Liver (tissue), 9 donors: Measurements from ENCODE around the gene ZC3H12C. TPM values are rescaled to one million over a fixed set of nuclear protein-coding genes. Genes with fewer than 3 reads are reported as not detected.

Experiments
- DNase-seq: peaks from one replicate; pipeline ENCODE4 v3.0.0-alpha.2; 2017; ENCODE audit warnings: low spot score
- H3K27ac ChIP-seq, 2 donors: one replicate each; pipeline ENCODE4 v1.7.0; 2013; ENCODE audit warnings: inconsistent platforms in 2 of 2, low read length in 2 of 2, control low read depth in 1 of 2, low read depth in 1 of 2, mild to moderate bottlenecking in 1 of 2
- H3K27me3 ChIP-seq, 4 donors: one replicate each; pipeline versions ENCODE4 v1.6.1 to v1.7.0; 2013; ENCODE audit warnings: low read length in 3 of 4, inconsistent platforms in 1 of 4, mild to moderate bottlenecking in 1 of 4, moderate library complexity in 1 of 4; ENCODE audit not compliant: control insufficient read depth in 4 of 4, insufficient read depth in 4 of 4
- H3K36me3 ChIP-seq, 4 donors: one replicate each; pipeline versions ENCODE4 v1.6.1 to v1.7.0; 2013; ENCODE audit warnings: low read length in 3 of 4, mild to moderate bottlenecking in 3 of 4, low read depth in 1 of 4, moderate library complexity in 1 of 4; ENCODE audit not compliant: control insufficient read depth in 4 of 4, insufficient read depth in 3 of 4
- H3K4me1 ChIP-seq, 4 donors: one replicate each; pipeline versions ENCODE4 v1.6.1 to v1.7.0; 2013; ENCODE audit warnings: low read length in 3 of 4, mild to moderate bottlenecking in 3 of 4, moderate library complexity in 1 of 4; ENCODE audit not compliant: control insufficient read depth in 4 of 4, insufficient read depth in 4 of 4
- H3K4me3 ChIP-seq, 3 donors: one replicate each; pipeline versions ENCODE4 v1.6.1 to v1.7.0; 2013; ENCODE audit warnings: low read length in 3 of 3, control low read depth in 1 of 3, low read depth in 1 of 3, mild to moderate bottlenecking in 1 of 3
- H3K9ac ChIP-seq, 2 donors: one replicate each; pipeline ENCODE4 v1.7.0; 2013; ENCODE audit warnings: low read length in 2 of 2, mild to moderate bottlenecking in 2 of 2, moderate library complexity in 2 of 2, control low read depth in 1 of 2, low read depth in 1 of 2
- H3K9me3 ChIP-seq, 4 donors: one replicate each; pipeline versions ENCODE4 v1.6.1 to v1.7.0; 2013; ENCODE audit warnings: low read length in 3 of 4; ENCODE audit not compliant: control insufficient read depth in 4 of 4
- EGR1 ChIP-seq, 2 donors: IDR thresholded peaks; 2 replicates each; pipeline ENCODE4 v1.6.1; 2016 to 2018; ENCODE audit warnings: antibody characterized with exemption in 2 of 2, low read depth in 2 of 2
- FOXA1 ChIP-seq: IDR thresholded peaks from 2 replicates; pipeline ENCODE4 v1.6.1; 2016; ENCODE audit warnings: antibody characterized with exemption
- FOXA2 ChIP-seq: IDR thresholded peaks from 2 replicates; pipeline ENCODE4 v1.6.1; 2016; ENCODE audit warnings: antibody characterized with exemption
- GABPA ChIP-seq, 2 donors: IDR thresholded peaks in 1 of 2; conservative IDR thresholded peaks in 1 of 2; 2 replicates each; pipeline ENCODE4 v1.6.1; 2016; ENCODE audit warnings: antibody characterized with exemption in 2 of 2, mild to moderate bottlenecking in 1 of 2, moderate library complexity in 1 of 2
- HNF4A ChIP-seq, 2 donors: conservative IDR thresholded peaks; 2 replicates each; pipeline ENCODE4 v1.6.1; 2016; ENCODE audit warnings: antibody characterized with exemption in 2 of 2, mild to moderate bottlenecking in 2 of 2
- HNF4G ChIP-seq: IDR thresholded peaks from 2 replicates; pipeline ENCODE4 v1.6.1; 2016; ENCODE audit warnings: antibody characterized with exemption
- JUND ChIP-seq, 2 donors: IDR thresholded peaks; 2 replicates each; pipeline ENCODE4 v1.6.1; 2016; ENCODE audit warnings: antibody characterized with exemption in 2 of 2
- RAD21 ChIP-seq, 2 donors: IDR thresholded peaks; 2 replicates each; pipeline ENCODE4 v1.6.1; 2016; ENCODE audit warnings: antibody characterized with exemption in 2 of 2, mild to moderate bottlenecking in 2 of 2
- RXRA ChIP-seq, 2 donors: IDR thresholded peaks; 2 replicates each; pipeline ENCODE4 v1.6.1; 2017 to 2018; ENCODE audit warnings: antibody characterized with exemption in 2 of 2, mild to moderate bottlenecking in 1 of 2
- TAF1 ChIP-seq: conservative IDR thresholded peaks from 2 replicates; pipeline ENCODE4 v1.6.1; 2016; ENCODE audit warnings: antibody characterized with exemption, mild to moderate bottlenecking
- YY1 ChIP-seq: IDR thresholded peaks from 2 replicates; pipeline ENCODE4 v1.6.1; 2016; ENCODE audit warnings: antibody characterized with exemption, mild to moderate bottlenecking
- WGBS: extraction: QIAGEN DNeasy Blood & Tissue Kit; methylation state at CpG from one replicate; pipeline ENCODE4 v1.1.7; 2013; 5-methylcytosine and 5-hydroxymethylcytosine counted together
- polyA plus RNA-seq, 2 donors: library from polyadenylated mRNA; stranded (reverse) in 1 of 2; unstranded in 1 of 2; fragments of 200-250 nt in 1 of 2; fragments of >200 nt in 1 of 2; fragmentation: Nextera tagmentation in 1 of 2; extraction: Ambion mirVana in 1 of 2; gene quantifications; one replicate each; pipeline versions ENCODE4 v1.2.1 to v1.2.3, GENCODE V29; 2013 to 2015
- total RNA-seq, 2 donors: library from RNA; depleted of rRNA; stranded (reverse); fragments of >200 nt; gene quantifications; one replicate each; pipeline ENCODE4 v1.2.3, GENCODE V29; 2014
- TF ChIP-seq, protein P1 (sequence below): IDR thresholded peaks from 2 replicates; pipeline ENCODE4 v1.6.1; 2016; ENCODE audit warnings: antibody characterized with exemption
- TF ChIP-seq, protein P2 (sequence below): IDR thresholded peaks from 2 replicates; pipeline ENCODE4 v1.6.1; 2016; ENCODE audit warnings: antibody characterized with exemption
- TF ChIP-seq, protein P3 (sequence below): IDR thresholded peaks from 2 replicates; pipeline ENCODE4 v1.6.1; 2016; ENCODE audit warnings: antibody characterized with exemption
- TF ChIP-seq, protein P4 (sequence below): IDR thresholded peaks from 2 replicates; pipeline ENCODE4 v1.6.1; 2016; ENCODE audit warnings: antibody characterized with exemption, mild to moderate bottlenecking
- TF ChIP-seq, protein P5 (sequence below): fragments of 150-350 bp; IDR thresholded peaks from 2 replicates; pipeline ENCODE4 v1.5.1; 2017; ENCODE audit warnings: improper control_type of control experiment, low read depth, low read length; ENCODE audit not compliant: missing input control
- donor health status: healthy.
- donor health status: healthy.
- donor health status: healthy.
- donor health status: healthy.
- donor health status: healthy.

ZC3H12C gene
- total and polyA plus RNA-seq, 4 donors: 0.92 to 9.6 (median 2.3) TPM

DNA sequence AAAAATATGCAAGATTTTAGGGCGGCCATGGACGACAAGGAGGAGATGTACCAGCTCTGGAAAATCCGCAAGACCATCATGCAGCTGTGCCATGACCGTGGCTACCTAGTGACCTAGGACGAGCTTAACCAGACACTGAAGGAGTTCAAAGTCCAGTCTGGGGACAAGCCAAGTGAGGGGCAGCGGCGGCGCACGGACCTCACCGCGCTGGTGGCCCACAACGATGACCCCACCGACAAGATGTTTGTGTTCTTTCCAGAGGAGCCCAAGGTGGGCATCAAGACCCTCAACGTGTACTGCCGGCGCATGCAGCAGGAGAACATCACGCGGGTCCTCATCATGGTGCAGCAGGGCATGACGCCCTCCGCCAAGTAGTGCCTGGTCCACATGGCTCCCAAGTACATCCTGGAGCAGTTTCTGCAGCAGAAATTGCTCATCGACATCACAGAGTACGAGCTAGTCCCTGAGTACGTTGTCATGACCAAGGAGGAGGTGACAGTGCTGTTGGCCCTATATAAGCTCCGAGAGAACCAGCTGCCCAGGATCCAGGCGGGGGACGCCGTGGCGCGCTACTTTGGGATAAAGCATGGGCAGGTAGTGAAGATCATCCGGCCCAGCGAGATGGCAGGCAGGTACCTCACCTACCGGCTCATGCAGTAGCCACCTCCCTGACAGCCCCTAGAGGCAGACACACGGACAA lies 43.5 kb upstream of the ZC3H12C start:
- 95% methylated on average over 33 of the region's 33 CpGs for WGBS
- no peak overlapping the region for H3K4me3 ChIP-seq
- TF ChIP-seq, protein P1, sequence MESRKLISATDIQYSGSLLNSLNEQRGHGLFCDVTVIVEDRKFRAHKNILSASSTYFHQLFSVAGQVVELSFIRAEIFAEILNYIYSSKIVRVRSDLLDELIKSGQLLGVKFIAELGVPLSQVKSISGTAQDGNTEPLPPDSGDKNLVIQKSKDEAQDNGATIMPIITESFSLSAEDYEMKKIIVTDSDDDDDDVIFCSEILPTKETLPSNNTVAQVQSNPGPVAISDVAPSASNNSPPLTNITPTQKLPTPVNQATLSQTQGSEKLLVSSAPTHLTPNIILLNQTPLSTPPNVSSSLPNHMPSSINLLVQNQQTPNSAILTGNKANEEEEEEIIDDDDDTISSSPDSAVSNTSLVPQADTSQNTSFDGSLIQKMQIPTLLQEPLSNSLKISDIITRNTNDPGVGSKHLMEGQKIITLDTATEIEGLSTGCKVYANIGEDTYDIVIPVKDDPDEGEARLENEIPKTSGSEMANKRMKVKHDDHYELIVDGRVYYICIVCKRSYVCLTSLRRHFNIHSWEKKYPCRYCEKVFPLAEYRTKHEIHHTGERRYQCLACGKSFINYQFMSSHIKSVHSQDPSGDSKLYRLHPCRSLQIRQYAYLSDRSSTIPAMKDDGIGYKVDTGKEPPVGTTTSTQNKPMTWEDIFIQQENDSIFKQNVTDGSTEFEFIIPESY: no peak
- TF ChIP-seq FOXA1: no peak
- no peak for TF ChIP-seq JUND (IDR thresholded peaks at IDR 0.05)
- no peak for TF ChIP-seq YY1
- no peak for TF ChIP-seq FOXA2
- TF ChIP-seq, protein P2, sequence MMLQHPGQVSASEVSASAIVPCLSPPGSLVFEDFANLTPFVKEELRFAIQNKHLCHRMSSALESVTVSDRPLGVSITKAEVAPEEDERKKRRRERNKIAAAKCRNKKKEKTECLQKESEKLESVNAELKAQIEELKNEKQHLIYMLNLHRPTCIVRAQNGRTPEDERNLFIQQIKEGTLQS: no peak
- TF ChIP-seq GABPA (IDR thresholded peaks at IDR 0.05 in 1 of 2, conservative IDR thresholded peaks at IDR 0.05 in 1 of 2): no peak
- TF ChIP-seq, protein P3, sequence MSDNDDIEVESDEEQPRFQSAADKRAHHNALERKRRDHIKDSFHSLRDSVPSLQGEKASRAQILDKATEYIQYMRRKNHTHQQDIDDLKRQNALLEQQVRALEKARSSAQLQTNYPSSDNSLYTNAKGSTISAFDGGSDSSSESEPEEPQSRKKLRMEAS: no peak
- TF ChIP-seq RAD21 (IDR thresholded peaks at IDR 0.05): no peak
- TF ChIP-seq TAF1: no peak
- no peak for TF ChIP-seq HNF4G
- TF ChIP-seq EGR1 (IDR thresholded peaks at IDR 0.05; ENCODE audit: low read depth in 2 of 2): no peak
- TF ChIP-seq HNF4A (conservative IDR thresholded peaks at IDR 0.05): no peak
- H3K36me3 ChIP-seq: no peaks in the 10 kb centered on the region
- DNase-seq: no peak
- H3K27me3 ChIP-seq: no peaks in the 10 kb centered on the region
- no peak overlapping the region for H3K27ac ChIP-seq
- H3K9me3 ChIP-seq: peaks cover 0 to 5% (median 0%) of the 10 kb centered on the region in 4 donors
- H3K9ac ChIP-seq: no peak overlapping the region
- no peaks in the 10 kb centered on the region for H3K4me1 ChIP-seq

DNA sequence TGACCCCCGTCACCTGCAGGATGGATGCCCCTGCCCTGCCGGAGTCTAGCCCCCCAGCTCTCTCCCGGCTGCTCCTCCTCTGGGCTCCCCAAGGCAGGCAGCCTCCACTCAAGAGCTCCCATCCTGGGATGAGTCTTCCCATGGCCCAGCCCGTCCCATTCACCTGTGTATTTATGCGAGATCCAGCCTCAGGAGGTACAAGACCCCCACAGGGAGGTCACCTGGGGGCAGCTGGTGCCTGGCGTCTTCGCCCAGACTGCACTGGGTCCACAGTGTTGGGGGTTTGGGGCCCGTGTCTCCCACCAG lies 43.0 kb upstream of the ZC3H12C start:
- no peaks in the 10 kb centered on the region for H3K27me3 ChIP-seq
- no peak for TF ChIP-seq FOXA2
- TF ChIP-seq, protein P4, sequence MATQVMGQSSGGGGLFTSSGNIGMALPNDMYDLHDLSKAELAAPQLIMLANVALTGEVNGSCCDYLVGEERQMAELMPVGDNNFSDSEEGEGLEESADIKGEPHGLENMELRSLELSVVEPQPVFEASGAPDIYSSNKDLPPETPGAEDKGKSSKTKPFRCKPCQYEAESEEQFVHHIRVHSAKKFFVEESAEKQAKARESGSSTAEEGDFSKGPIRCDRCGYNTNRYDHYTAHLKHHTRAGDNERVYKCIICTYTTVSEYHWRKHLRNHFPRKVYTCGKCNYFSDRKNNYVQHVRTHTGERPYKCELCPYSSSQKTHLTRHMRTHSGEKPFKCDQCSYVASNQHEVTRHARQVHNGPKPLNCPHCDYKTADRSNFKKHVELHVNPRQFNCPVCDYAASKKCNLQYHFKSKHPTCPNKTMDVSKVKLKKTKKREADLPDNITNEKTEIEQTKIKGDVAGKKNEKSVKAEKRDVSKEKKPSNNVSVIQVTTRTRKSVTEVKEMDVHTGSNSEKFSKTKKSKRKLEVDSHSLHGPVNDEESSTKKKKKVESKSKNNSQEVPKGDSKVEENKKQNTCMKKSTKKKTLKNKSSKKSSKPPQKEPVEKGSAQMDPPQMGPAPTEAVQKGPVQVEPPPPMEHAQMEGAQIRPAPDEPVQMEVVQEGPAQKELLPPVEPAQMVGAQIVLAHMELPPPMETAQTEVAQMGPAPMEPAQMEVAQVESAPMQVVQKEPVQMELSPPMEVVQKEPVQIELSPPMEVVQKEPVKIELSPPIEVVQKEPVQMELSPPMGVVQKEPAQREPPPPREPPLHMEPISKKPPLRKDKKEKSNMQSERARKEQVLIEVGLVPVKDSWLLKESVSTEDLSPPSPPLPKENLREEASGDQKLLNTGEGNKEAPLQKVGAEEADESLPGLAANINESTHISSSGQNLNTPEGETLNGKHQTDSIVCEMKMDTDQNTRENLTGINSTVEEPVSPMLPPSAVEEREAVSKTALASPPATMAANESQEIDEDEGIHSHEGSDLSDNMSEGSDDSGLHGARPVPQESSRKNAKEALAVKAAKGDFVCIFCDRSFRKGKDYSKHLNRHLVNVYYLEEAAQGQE: no peak
- TF ChIP-seq, protein P2: no peak
- TF ChIP-seq HNF4G: no peak
- TF ChIP-seq FOXA1: no peak
- TF ChIP-seq RXRA (IDR thresholded peaks at IDR 0.05): no peak
- no peak for TF ChIP-seq TAF1
- TF ChIP-seq, protein P5, sequence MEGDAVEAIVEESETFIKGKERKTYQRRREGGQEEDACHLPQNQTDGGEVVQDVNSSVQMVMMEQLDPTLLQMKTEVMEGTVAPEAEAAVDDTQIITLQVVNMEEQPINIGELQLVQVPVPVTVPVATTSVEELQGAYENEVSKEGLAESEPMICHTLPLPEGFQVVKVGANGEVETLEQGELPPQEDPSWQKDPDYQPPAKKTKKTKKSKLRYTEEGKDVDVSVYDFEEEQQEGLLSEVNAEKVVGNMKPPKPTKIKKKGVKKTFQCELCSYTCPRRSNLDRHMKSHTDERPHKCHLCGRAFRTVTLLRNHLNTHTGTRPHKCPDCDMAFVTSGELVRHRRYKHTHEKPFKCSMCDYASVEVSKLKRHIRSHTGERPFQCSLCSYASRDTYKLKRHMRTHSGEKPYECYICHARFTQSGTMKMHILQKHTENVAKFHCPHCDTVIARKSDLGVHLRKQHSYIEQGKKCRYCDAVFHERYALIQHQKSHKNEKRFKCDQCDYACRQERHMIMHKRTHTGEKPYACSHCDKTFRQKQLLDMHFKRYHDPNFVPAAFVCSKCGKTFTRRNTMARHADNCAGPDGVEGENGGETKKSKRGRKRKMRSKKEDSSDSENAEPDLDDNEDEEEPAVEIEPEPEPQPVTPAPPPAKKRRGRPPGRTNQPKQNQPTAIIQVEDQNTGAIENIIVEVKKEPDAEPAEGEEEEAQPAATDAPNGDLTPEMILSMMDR: no peak
- no peak for TF ChIP-seq GABPA (IDR thresholded peaks at IDR 0.05 in 1 of 2, conservative IDR thresholded peaks at IDR 0.05 in 1 of 2)
- TF ChIP-seq, protein P1: no peak
- no peak for TF ChIP-seq YY1
- H3K4me1 ChIP-seq: no peaks in the 10 kb centered on the region
- no peak for DNase-seq
- WGBS: 89% methylated on average over 8 of the region's 8 CpGs
- H3K36me3 ChIP-seq: no peaks in the 10 kb centered on the region
- H3K9me3 ChIP-seq: peaks cover 0 to 5% (median 0%) of the 10 kb centered on the region in 4 donors
- no peak overlapping the region for H3K9ac ChIP-seq
- H3K27ac ChIP-seq: no peak overlapping the region
- H3K4me3 ChIP-seq: no peak overlapping the region
